ENCODE measurements around the gene COG1.

DNA sequence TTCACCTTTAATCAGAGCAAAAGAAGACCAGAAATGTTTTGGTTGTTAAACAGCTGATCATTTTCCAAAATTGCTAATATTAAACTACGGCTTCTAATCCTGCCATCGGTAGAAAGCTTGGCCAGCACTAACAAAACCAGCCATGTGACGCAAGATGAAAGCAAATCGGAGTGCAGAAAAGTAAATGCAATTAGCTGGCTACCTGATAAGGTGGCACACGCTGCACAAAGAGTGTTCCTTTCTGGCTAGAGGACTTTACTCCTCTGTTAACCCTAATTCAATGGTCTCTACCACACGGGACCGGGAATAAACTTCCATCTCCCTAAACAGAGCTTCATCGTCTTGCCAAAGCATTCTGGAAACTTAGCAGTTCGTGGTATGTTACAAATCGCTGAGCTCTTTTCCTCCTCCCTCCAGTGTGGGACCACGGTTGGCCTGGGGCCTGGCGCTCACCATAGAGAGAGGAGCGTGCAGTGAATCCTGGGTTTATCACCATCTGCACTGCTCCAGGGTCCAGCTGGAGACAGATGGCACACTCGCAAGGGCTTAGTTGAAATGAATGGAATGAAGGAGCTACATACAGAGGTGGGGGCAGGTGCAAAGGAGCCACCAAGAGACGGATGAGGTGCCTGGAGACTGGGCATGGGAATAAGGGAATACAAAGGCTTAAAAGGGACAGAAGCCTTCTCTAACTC lies 10.1 kb upstream of the COG1 start:
- TF ChIP-seq MAX (IDR thresholded peaks at IDR 0.05; ENCODE audit: low read depth) = no peak
- TF ChIP-seq, protein P1, sequence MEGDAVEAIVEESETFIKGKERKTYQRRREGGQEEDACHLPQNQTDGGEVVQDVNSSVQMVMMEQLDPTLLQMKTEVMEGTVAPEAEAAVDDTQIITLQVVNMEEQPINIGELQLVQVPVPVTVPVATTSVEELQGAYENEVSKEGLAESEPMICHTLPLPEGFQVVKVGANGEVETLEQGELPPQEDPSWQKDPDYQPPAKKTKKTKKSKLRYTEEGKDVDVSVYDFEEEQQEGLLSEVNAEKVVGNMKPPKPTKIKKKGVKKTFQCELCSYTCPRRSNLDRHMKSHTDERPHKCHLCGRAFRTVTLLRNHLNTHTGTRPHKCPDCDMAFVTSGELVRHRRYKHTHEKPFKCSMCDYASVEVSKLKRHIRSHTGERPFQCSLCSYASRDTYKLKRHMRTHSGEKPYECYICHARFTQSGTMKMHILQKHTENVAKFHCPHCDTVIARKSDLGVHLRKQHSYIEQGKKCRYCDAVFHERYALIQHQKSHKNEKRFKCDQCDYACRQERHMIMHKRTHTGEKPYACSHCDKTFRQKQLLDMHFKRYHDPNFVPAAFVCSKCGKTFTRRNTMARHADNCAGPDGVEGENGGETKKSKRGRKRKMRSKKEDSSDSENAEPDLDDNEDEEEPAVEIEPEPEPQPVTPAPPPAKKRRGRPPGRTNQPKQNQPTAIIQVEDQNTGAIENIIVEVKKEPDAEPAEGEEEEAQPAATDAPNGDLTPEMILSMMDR (IDR thresholded peaks at IDR 0.05) = no peak
